ENCODE results near the gene CD80. TPM values are rescaled to one million over a fixed set of nuclear protein-coding genes. Genes with fewer than 3 reads are reported as not detected.
"Not testable (repeated sequence)": the region's sequence is repeated elsewhere in the genome, so short reads cannot be mapped to it uniquely, and the experiment has no call there.

CD80 gene, protein sequence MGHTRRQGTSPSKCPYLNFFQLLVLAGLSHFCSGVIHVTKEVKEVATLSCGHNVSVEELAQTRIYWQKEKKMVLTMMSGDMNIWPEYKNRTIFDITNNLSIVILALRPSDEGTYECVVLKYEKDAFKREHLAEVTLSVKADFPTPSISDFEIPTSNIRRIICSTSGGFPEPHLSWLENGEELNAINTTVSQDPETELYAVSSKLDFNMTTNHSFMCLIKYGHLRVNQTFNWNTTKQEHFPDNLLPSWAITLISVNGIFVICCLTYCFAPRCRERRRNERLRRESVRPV
- total RNA-seq = 1 to 10 TPM in 1 of 2 donors, under 1 TPM in 1; 0.62 to 1.7 TPM

- H3K27ac Mint-ChIP-seq = peak within 1 kb of the TSS; percentile 46 to 70
- H3K4me3 Mint-ChIP-seq = peak within 1 kb of the TSS; percentile 30
- ATAC-seq = peak; percentile 59 to 66
- peaks cover 15% of the 10 kb centered on the region in 2 donors for H3K4me1 Mint-ChIP-seq (ENCODE audit: low read depth in 2 of 2)
- no peaks in the 10 kb centered on the region for H3K9me3 Mint-ChIP-seq
- H3K27me3 Mint-ChIP-seq = peaks cover 0 to 4% of the 10 kb centered on the region in 2 donors
- H3K36me3 Mint-ChIP-seq = no peaks in the 10 kb centered on the region
- peak; percentile 72 for DNase-seq (ENCODE audit: low spot score)
These were observed at the start of gene CD80 for GRCh38 chr3:119559441-119559963. Gene CD80, minus strand, starts transcription at chr3:119559614. Its CDS starts 1,886 bp downstream, at chr3:119557728.

- DNase-seq (ENCODE audit: low spot score) (no peak), ATAC-seq (no peak)
- Mint-ChIP-seq H3K9me3 (no peaks in the 10 kb centered on the region), H3K27me3 (peaks cover 14 to 15% of the 10 kb centered on the region in 2 donors), H3K27ac (no peak overlapping the region), H3K36me3 (no peaks in the 10 kb centered on the region), H3K4me1 (ENCODE audit: low read depth in 2 of 2) (no peaks in the 10 kb centered on the region), H3K4me3 (no peak overlapping the region)
These were observed 49.1 kb upstream of the CD80 start for GRCh38 chr3:119608405-119609000.

GRCh38 chr3:119604878-119605277 lies 45.5 kb upstream of the CD80 start:
- Mint-ChIP-seq H3K36me3 (no peaks in the 10 kb centered on the region), H3K4me3 (no peak overlapping the region), H3K9me3 (no peaks in the 10 kb centered on the region), H3K4me1 (ENCODE audit: low read depth in 2 of 2) (peaks cover under 1% of the 10 kb centered on the region in 2 donors), H3K27ac (no peak overlapping the region), H3K27me3 (peaks cover 12 to 14% of the 10 kb centered on the region in 2 donors)
- DNase-seq (ENCODE audit: low spot score) (no peak), ATAC-seq (no peak)

DNA sequence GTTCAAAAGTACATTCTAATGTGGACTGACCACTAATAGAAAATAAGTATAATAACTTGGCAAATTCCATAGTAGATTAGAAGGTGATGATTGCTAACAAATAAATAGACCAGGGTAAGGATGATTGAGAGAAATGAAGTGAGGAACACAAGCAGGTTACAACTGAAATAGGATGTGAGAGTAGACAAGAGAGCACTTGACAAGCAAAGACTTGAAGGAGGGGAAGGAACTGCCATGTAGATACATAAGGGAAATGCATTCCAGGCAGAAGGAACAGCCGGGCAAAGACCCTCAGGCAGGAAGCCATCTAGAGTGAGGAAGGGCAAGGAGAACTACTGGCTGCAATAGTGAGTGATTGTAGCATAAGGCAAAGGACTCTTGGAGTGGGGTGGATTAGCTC lies 43.3 kb upstream of the CD80 start:
- peaks cover 4 to 8% of the 10 kb centered on the region in 2 donors for H3K27me3 Mint-ChIP-seq

GRCh38 chr3:119601154-119601553 lies 41.7 kb upstream of the CD80 start:
- Mint-ChIP-seq H3K27ac (no peak overlapping the region), H3K9me3 (no peaks in the 10 kb centered on the region), H3K27me3 (no peaks in the 10 kb centered on the region), H3K4me3 (no peak overlapping the region), H3K4me1 (ENCODE audit: low read depth in 2 of 2) (peaks cover 8 to 16% of the 10 kb centered on the region in 2 donors), H3K36me3 (no peaks in the 10 kb centered on the region)
- ATAC-seq (peak in 1 of 2 donors; percentile 4), DNase-seq (ENCODE audit: low spot score) (no peak)

More for the DNA sequence above, 43.3 kb upstream of the CD80 start:
- Mint-ChIP-seq H3K36me3 (no peaks in the 10 kb centered on the region), H3K4me3 (no peak overlapping the region), H3K9me3 (no peaks in the 10 kb centered on the region), H3K4me1 (ENCODE audit: low read depth in 2 of 2) (peaks cover 4 to 12% of the 10 kb centered on the region in 2 donors), H3K27ac (peak overlapping the region in 1 of 2 donors; percentile 3)
- ATAC-seq (no peak), DNase-seq (ENCODE audit: low spot score) (no peak)

GRCh38 chr3:119600732-119601131 lies 41.3 kb upstream of the CD80 start:
- DNase-seq (ENCODE audit: low spot score) (no peak), ATAC-seq (peak; percentile 76 to 79)
- no peak overlapping the region for H3K27ac Mint-ChIP-seq
- H3K9me3 Mint-ChIP-seq = no peaks in the 10 kb centered on the region
- peaks cover 10 to 16% of the 10 kb centered on the region in 2 donors for H3K4me1 Mint-ChIP-seq (ENCODE audit: low read depth in 2 of 2)
- no peaks in the 10 kb centered on the region for H3K36me3 Mint-ChIP-seq
- no peaks in the 10 kb centered on the region for H3K27me3 Mint-ChIP-seq
- H3K4me3 Mint-ChIP-seq = no peak overlapping the region

- no peak overlapping the region for H3K4me3 Mint-ChIP-seq
- H3K4me1 Mint-ChIP-seq (ENCODE audit: low read depth in 2 of 2) = peaks cover 10 to 16% of the 10 kb centered on the region in 2 donors
- no peak for DNase-seq (ENCODE audit: low spot score)
- no peak overlapping the region for H3K27ac Mint-ChIP-seq
- H3K27me3 Mint-ChIP-seq = no peaks in the 10 kb centered on the region
- no peaks in the 10 kb centered on the region for H3K36me3 Mint-ChIP-seq
- no peak for ATAC-seq
- no peaks in the 10 kb centered on the region for H3K9me3 Mint-ChIP-seq
These were observed 40.3 kb upstream of the CD80 start for GRCh38 chr3:119599558-119600174.

- no peak overlapping the region for H3K4me3 Mint-ChIP-seq
- H3K9me3 Mint-ChIP-seq = no peaks in the 10 kb centered on the region
- peaks cover 10 to 19% of the 10 kb centered on the region in 2 donors for H3K4me1 Mint-ChIP-seq (ENCODE audit: low read depth in 2 of 2)
- H3K36me3 Mint-ChIP-seq = no peaks in the 10 kb centered on the region
- DNase-seq (ENCODE audit: low spot score) = no peak
- peak overlapping the region in 1 of 2 donors; percentile 32 for H3K27ac Mint-ChIP-seq
- no peak for ATAC-seq
- peaks cover 0 to 4% of the 10 kb centered on the region in 2 donors for H3K27me3 Mint-ChIP-seq
These were observed 39.1 kb upstream of the CD80 start for GRCh38 chr3:119598410-119599098.

DNA sequence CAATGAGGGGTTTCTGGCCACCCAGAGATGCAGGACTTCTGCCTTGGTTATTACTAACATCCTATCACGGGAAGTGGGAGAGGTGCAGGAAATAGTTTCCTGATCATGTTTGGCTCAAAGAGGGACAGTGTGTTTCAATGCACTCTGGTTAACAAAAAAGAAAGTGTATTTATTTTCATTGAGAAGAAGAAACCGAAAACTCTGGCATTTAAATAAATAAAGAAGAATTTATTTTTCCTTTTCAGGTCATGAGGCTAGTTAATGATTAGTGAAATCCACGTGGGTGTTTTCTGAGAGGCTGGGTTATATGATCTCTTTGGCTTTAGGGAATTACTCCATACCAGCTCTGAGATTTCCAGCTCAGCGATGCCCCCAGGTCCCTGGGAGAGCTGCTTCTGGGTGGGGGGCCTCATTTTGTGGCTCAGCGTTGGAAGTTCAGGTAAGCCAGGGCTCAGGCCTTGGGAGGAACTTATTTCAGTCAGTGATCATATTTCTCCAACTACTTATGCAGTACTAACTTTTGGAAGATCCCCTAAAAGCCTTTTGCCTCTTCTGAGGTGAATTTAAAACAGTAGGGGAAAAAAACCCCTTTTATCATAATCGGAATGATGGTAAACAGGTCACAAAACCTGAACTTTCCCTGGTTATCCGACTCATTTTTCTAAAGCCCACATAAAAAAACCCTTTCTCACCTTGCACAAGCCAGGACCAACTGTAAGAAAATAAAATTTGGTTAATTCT lies 38.3 kb upstream of the CD80 start, which contains the start of gene PLA1A:
Gene PLA1A (plus strand): TSS at position 338 of the 741 bp plus-strand sequence. CDS start 29 bp downstream, at position 367.
- Mint-ChIP-seq H3K4me3 (no peak within 1 kb of the TSS), H3K9me3 (no peaks in the 10 kb centered on the region), H3K4me1 (ENCODE audit: low read depth in 2 of 2) (peaks cover 10 to 19% of the 10 kb centered on the region in 2 donors), H3K36me3 (no peaks in the 10 kb centered on the region), H3K27me3 (peaks cover 0 to 6% of the 10 kb centered on the region in 2 donors), H3K27ac (peak within 1 kb of the TSS in 1 of 2 donors; percentile 32)
- DNase-seq (ENCODE audit: low spot score) = no peak
- no peak for ATAC-seq

GRCh38 chr3:119596398-119596797 lies 37.0 kb upstream of the CD80 start:
- no peak for DNase-seq (ENCODE audit: low spot score)
- ATAC-seq = no peak
- no peaks in the 10 kb centered on the region for H3K9me3 Mint-ChIP-seq
- H3K4me3 Mint-ChIP-seq = no peak overlapping the region
- H3K27ac Mint-ChIP-seq = no peak overlapping the region
- peaks cover 10 to 19% of the 10 kb centered on the region in 2 donors for H3K4me1 Mint-ChIP-seq (ENCODE audit: low read depth in 2 of 2)
- peaks cover 6 to 7% of the 10 kb centered on the region in 2 donors for H3K27me3 Mint-ChIP-seq
- H3K36me3 Mint-ChIP-seq = no peaks in the 10 kb centered on the region

DNA sequence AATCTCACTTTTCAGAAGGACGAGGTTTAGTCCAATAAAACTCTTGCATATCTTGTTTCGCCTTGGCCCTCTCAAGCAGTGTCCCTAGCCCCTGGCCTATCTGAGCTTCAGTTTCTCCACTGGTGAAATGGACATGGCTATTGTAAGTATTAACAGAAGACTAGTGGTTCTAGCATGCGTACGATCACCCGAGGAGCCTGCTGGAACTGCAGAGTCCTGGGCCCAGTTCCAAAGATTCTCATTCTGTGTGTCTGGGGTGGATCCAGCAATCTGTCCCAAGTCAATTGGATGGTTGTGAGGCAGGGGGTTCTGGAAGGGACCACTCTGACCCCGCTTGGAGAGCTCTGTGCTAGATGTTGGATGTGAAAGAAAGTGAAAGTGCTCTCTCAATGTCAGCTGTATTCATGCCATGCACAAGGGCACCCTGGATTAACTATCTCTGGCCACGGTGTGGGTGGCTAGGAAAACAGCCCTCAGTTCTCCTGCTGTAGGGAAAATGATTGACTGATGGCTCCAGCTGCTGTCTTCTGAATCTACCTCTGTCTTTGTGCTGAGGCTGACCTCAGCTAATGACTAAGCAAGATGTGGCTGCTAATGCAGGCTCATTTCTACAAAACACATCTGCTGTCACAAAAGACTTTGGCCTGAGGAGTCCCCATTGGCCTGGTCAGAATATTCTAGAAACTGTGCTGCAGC lies 36.4 kb upstream of the CD80 start:
- no peak for DNase-seq (ENCODE audit: low spot score)
- Mint-ChIP-seq H3K27ac (no peak overlapping the region), H3K4me1 (ENCODE audit: low read depth in 2 of 2) (peaks cover 10 to 19% of the 10 kb centered on the region in 2 donors), H3K36me3 (no peaks in the 10 kb centered on the region), H3K27me3 (peaks cover 6 to 7% of the 10 kb centered on the region in 2 donors), H3K4me3 (no peak overlapping the region), H3K9me3 (no peaks in the 10 kb centered on the region)
- no peak for ATAC-seq

GRCh38 chr3:119594929-119595328 lies 35.5 kb upstream of the CD80 start:
- not testable (repeated sequence) for H3K4me3 Mint-ChIP-seq; H3K36me3 Mint-ChIP-seq; H3K9me3 Mint-ChIP-seq; DNase-seq (ENCODE audit: low spot score); H3K27ac Mint-ChIP-seq; H3K27me3 Mint-ChIP-seq; ATAC-seq
- H3K4me1 Mint-ChIP-seq (ENCODE audit: low read depth in 2 of 2) = peaks cover 9 to 19% of the 10 kb centered on the region in 2 donors
